Stimulated activated CD4-positive, alpha-beta T cell treated with anti-CD3 and anti-CD28 coated beads, Interleukin-12 subunit alpha, Interleukin-12 subunit beta, amount 100 ng/mL, for 24 hours (primary cell): ENCODE results near the gene PHF20.
"Not testable (repeated sequence)": the region's sequence is repeated elsewhere in the genome, so short reads cannot be mapped to it uniquely, and the experiment has no call there.

Experiments used
- DNase-seq, 2 experiments: peaks; one replicate each; pipeline ENCODE4 v3.0.0-alpha.2; 2020; ENCODE audit warnings: low read depth in 2 of 2

The PHF20 gene

GRCh38 chr20:35884541-35884865, 112.7 kb downstream of the PHF20 start:
- no peak for DNase-seq

- no peak for DNase-seq
Observed at GRCh38 chr20:35885212-35885611, 113.4 kb downstream of the PHF20 start.

GRCh38 chr20:35886537-35886936, 114.7 kb downstream of the PHF20 start:
- no peak for DNase-seq

- DNase-seq, result no peak
Observed at GRCh38 chr20:35887393-35888064, 115.7 kb downstream of the PHF20 start.

- DNase-seq, result no peak
Observed at GRCh38 chr20:35888657-35889056, 116.8 kb downstream of the PHF20 start.

- DNase-seq, result no peak
Observed at GRCh38 chr20:35891375-35891774, 119.6 kb downstream of the PHF20 start.

GRCh38 chr20:35892871-35893270, 121.1 kb downstream of the PHF20 start:
- no peak for DNase-seq

GRCh38 chr20:35893942-35894341, 122.1 kb downstream of the PHF20 start:
- DNase-seq, result no peak

- not testable (repeated sequence) for DNase-seq
Observed at GRCh38 chr20:35895516-35895915, 123.7 kb downstream of the PHF20 start.

- no peak for DNase-seq
Observed at GRCh38 chr20:35899064-35899463, 127.2 kb downstream of the PHF20 start.

GRCh38 chr20:35901230-35901629, 129.4 kb downstream of the PHF20 start:
- DNase-seq, result not testable (repeated sequence)

GRCh38 chr20:35901678-35902544, 130.1 kb downstream of the PHF20 start:
- no peak for DNase-seq

GRCh38 chr20:35902545-35902941, 130.7 kb downstream of the PHF20 start:
- no peak for DNase-seq

- DNase-seq, result no peak
Observed at GRCh38 chr20:35903843-35904242, 132.0 kb downstream of the PHF20 start.

GRCh38 chr20:35904982-35905663, 133.3 kb downstream of the PHF20 start:
- no peak for DNase-seq

- DNase-seq, result no peak
Observed at GRCh38 chr20:35907017-35907701, 135.3 kb downstream of the PHF20 start.

GRCh38 chr20:35908007-35908406, 136.2 kb downstream of the PHF20 start:
- no peak for DNase-seq

GRCh38 chr20:35909176-35909575, 137.4 kb downstream of the PHF20 start:
- DNase-seq, result no peak

GRCh38 chr20:35909796-35910195, 138.0 kb downstream of the PHF20 start:
- DNase-seq, result no peak

- no peak for DNase-seq
Observed at GRCh38 chr20:35910254-35910653, 138.4 kb downstream of the PHF20 start.

GRCh38 chr20:35912881-35913280, 141.1 kb downstream of the PHF20 start:
- DNase-seq, result no peak

GRCh38 chr20:35917077-35917476, 145.3 kb downstream of the PHF20 start:
- DNase-seq, result no peak
